H1 (cell line): ENCODE data around the gene ZNF3. TPM values are rescaled to one million over a fixed set of nuclear protein-coding genes. Genes with fewer than 3 reads are reported as not detected.

Source experiments
- CTCF ChIA-PET: fragments of 300-600 bp; sonication (Branson Sonifier 250); formaldehyde crosslinking; loops from one replicate; lab custom pipeline; 2021; ENCODE audit not compliant: partially characterized antibody; lab: Charles Lee
- POLR2A ChIA-PET: fragments of 300-600 bp; sonication (Branson Sonifier 250); formaldehyde crosslinking; loops from one replicate; lab custom pipeline; 2021; ENCODE audit warnings: inconsistent platforms; ENCODE audit not compliant: partially characterized antibody; lab: Charles Lee
- DNase-seq, 2 experiments: peaks; one replicate each; pipeline versions ENCODE4 v3.0.0 to v3.0.0-alpha.2; 2010 to 2022; ENCODE audit warnings: low spot score in 2 of 2, low read depth in 1 of 2, mixed read lengths in 1 of 2
- FAIRE-seq: peaks from 2 replicates; lab custom pipeline; 2011; peaks lifted over from hg19 to GRCh38; lab: Jason Lieb, UNC
- H2AFZ ChIP-seq: 2 replicates; pipeline ENCODE4 v1.8.1; 2012; ENCODE audit warnings: low read length, inconsistent platforms
- H2AK5ac ChIP-seq: 2 replicates; pipeline ENCODE4 v1.6.1; 2013; ENCODE audit warnings: low read depth, low read length
- H2BK120ac ChIP-seq: replicated peaks from 2 replicates; pipeline ENCODE3; 2013; ENCODE audit warnings: low read depth, low read length, inconsistent platforms
- H2BK12ac ChIP-seq: 2 replicates; pipeline ENCODE4 v1.6.1; 2013; ENCODE audit warnings: low read depth, low read length
- H2BK15ac ChIP-seq: 2 replicates; pipeline ENCODE4 v1.6.1; 2013; ENCODE audit warnings: low read length
- H2BK20ac ChIP-seq: 2 replicates; pipeline ENCODE4 v1.6.1; 2013; ENCODE audit warnings: low read length
- H2BK5ac ChIP-seq: 2 replicates; pipeline ENCODE4 v1.6.1; 2013; ENCODE audit warnings: low read depth, low read length
- H3K14ac ChIP-seq: 2 replicates; pipeline ENCODE4 v1.6.1; 2013; ENCODE audit warnings: inconsistent platforms; ENCODE audit not compliant: insufficient read length
- H3K18ac ChIP-seq: 2 replicates; pipeline ENCODE4 v1.6.1; 2013; ENCODE audit warnings: low read length; ENCODE audit errors: extremely low read depth
- H3K23ac ChIP-seq: 2 replicates; pipeline ENCODE4 v1.6.1; 2013; ENCODE audit warnings: inconsistent platforms; ENCODE audit not compliant: insufficient read length
- H3K23me2 ChIP-seq: 2 replicates; pipeline ENCODE4 v1.6.1; 2013; ENCODE audit warnings: low read depth, low read length
- H3K27ac ChIP-seq: 2 replicates; pipeline ENCODE4 v1.6.1; 2011; ENCODE audit warnings: low read depth, low read length, inconsistent platforms
- H3K27me3 ChIP-seq, 4 experiments: replicated peaks in 1 of 4; 1 replicate in 1 of 4; 2 replicates in 3 of 4; pipeline versions ENCODE4 v1.6.1 to v1.8.1; 2011 to 2013; ENCODE audit warnings: low read length in 3 of 4, mild to moderate bottlenecking in 3 of 4, inconsistent platforms in 2 of 4, mixed read lengths in 2 of 4, moderate library complexity in 1 of 4; ENCODE audit not compliant: control insufficient read depth in 3 of 4, insufficient read depth in 3 of 4; ENCODE audit errors: extremely low read depth in 1 of 4
- H3K36me3 ChIP-seq, 4 experiments: 2 replicates each; pipeline versions ENCODE4 v1.6.1 to v1.8.1; 2011 to 2013; ENCODE audit warnings: mild to moderate bottlenecking in 4 of 4, low read length in 3 of 4, moderate library complexity in 2 of 4, control low read depth in 1 of 4, inconsistent platforms in 1 of 4; ENCODE audit not compliant: insufficient read depth in 4 of 4, control insufficient read depth in 2 of 4
- H3K4ac ChIP-seq: replicated peaks from 2 replicates; pipeline ENCODE3; 2013; ENCODE audit warnings: low read length, low read depth, mixed read lengths, inconsistent platforms; ENCODE audit not compliant: insufficient read length
- H3K4me1 ChIP-seq, 4 experiments: replicated peaks in 1 of 4; 1 replicate in 1 of 4; 2 replicates in 3 of 4; pipeline versions ENCODE4 v1.6.1 to v1.8.1; 2011 to 2013; ENCODE audit warnings: low read length in 3 of 4, inconsistent platforms in 2 of 4, mixed read lengths in 1 of 4; ENCODE audit not compliant: insufficient read depth in 4 of 4, control insufficient read depth in 3 of 4
- H3K4me2 ChIP-seq, 2 experiments: 2 replicates each; pipeline versions ENCODE4 v1.6.1 to v1.8.1; 2011 to 2013; ENCODE audit warnings: low read depth in 2 of 2, low read length in 2 of 2, control low read depth in 1 of 2, inconsistent platforms in 1 of 2, mild to moderate bottlenecking in 1 of 2; ENCODE audit not compliant: insufficient read depth in 1 of 2
- H3K4me3 ChIP-seq, 4 experiments: fragments of 200-600, 300-600 bp in 1 of 4; sonication (generic), shearing (Covaris generic), sonication (Bioruptor Twin) in 1 of 4; 2 replicates each; pipeline versions ENCODE4 v1.5.1 to v1.8.1; 2011 to 2016; ENCODE audit warnings: low read length in 4 of 4, low read depth in 3 of 4, control low read depth in 2 of 4, inconsistent platforms in 2 of 4, mild to moderate bottlenecking in 2 of 4, mixed read lengths in 1 of 4, moderate library complexity in 1 of 4; ENCODE audit not compliant: insufficient read depth in 2 of 4; ENCODE audit errors: extremely low read depth in 1 of 4
- H3K56ac ChIP-seq: replicated peaks from 2 replicates; pipeline ENCODE3; 2013; ENCODE audit warnings: low read depth, mild to moderate bottlenecking, mixed read lengths, low read length, inconsistent platforms; ENCODE audit not compliant: insufficient read length
- H3K79me1 ChIP-seq: 2 replicates; pipeline ENCODE4 v1.6.1; 2013; ENCODE audit warnings: low read depth, low read length, control low read depth
- H3K79me2 ChIP-seq, 2 experiments: 2 replicates each; pipeline versions ENCODE4 v1.6.1 to v1.8.1; 2012 to 2013; ENCODE audit warnings: low read length in 2 of 2, mild to moderate bottlenecking in 2 of 2, inconsistent platforms in 1 of 2; ENCODE audit not compliant: insufficient read depth in 2 of 2, control insufficient read depth in 1 of 2
- H3K9ac ChIP-seq, 4 experiments: replicated peaks in 1 of 4; 1 replicate in 1 of 4; 2 replicates in 3 of 4; pipeline versions ENCODE4 v1.6.1 to v1.8.1; 2011 to 2013; ENCODE audit warnings: low read depth in 3 of 4, low read length in 3 of 4, control low read depth in 2 of 4, mild to moderate bottlenecking in 2 of 4, moderate library complexity in 2 of 4, inconsistent platforms in 1 of 4; ENCODE audit errors: extremely low read depth in 1 of 4
- H3K9me3 ChIP-seq, 2 experiments: 2 replicates each; pipeline versions ENCODE4 v1.6.1 to v1.8.1; 2012 to 2013; ENCODE audit warnings: mild to moderate bottlenecking in 2 of 2, moderate library complexity in 2 of 2, control low read depth in 1 of 2, inconsistent platforms in 1 of 2, low read depth in 1 of 2, low read length in 1 of 2, mixed read lengths in 1 of 2; ENCODE audit not compliant: insufficient read depth in 2 of 2
- H4K20me1 ChIP-seq, 2 experiments: replicated peaks in 1 of 2; 2 replicates each; pipeline versions ENCODE3 to v1.8.1; 2011 to 2013; ENCODE audit warnings: inconsistent platforms in 2 of 2, low read length in 2 of 2, mild to moderate bottlenecking in 1 of 2; ENCODE audit not compliant: insufficient read depth in 2 of 2, control insufficient read depth in 1 of 2
- H4K5ac ChIP-seq: 2 replicates; pipeline ENCODE4 v1.6.1; 2013; ENCODE audit warnings: low read length, low read depth, mixed read lengths, inconsistent platforms; ENCODE audit not compliant: insufficient read length
- H4K8ac ChIP-seq: 2 replicates; pipeline ENCODE4 v1.8.0; 2013; ENCODE audit warnings: mild to moderate bottlenecking, moderate library complexity, low read length, inconsistent platforms; ENCODE audit not compliant: insufficient read depth; ENCODE audit errors: extremely low read depth
- H4K91ac ChIP-seq: replicated peaks from 2 replicates; pipeline ENCODE3; 2013; ENCODE audit warnings: low read length, mixed read lengths, inconsistent platforms; ENCODE audit not compliant: insufficient read length
- CBX5 ChIP-seq: fragments of 300-800, 300-1000 bp; sonication (generic); IDR thresholded peaks from 2 replicates; pipeline ENCODE4 v1.7.1; 2016; ENCODE audit warnings: antibody characterized with exemption, low read length, low read depth
- CHD2 ChIP-seq: IDR thresholded peaks from 2 replicates; pipeline ENCODE4 v1.6.1; 2012; ENCODE audit warnings: low read length, improper control_type of control experiment
- CTCF ChIP-seq, 3 experiments: IDR thresholded peaks; 1 replicate in 2 of 3; 2 replicates in 1 of 3; pipeline versions ENCODE4 v1.5.1 to v1.6.1; 2011; ENCODE audit warnings: low read length in 3 of 3, mild to moderate bottlenecking in 3 of 3, inconsistent platforms in 2 of 3, low read depth in 1 of 3, moderate library complexity in 1 of 3; ENCODE audit not compliant: insufficient read depth in 1 of 3; ENCODE audit errors: control extremely low read depth in 1 of 3
- GTF2F1 ChIP-seq: IDR thresholded peaks from 2 replicates; pipeline ENCODE4 v1.6.1; 2012; ENCODE audit warnings: low read depth, low read length, improper control_type of control experiment, borderline replicate concordance
- JUND ChIP-seq: IDR thresholded peaks from 2 replicates; pipeline ENCODE4 v1.6.1; 2011; ENCODE audit warnings: mild to moderate bottlenecking, improper control_type of control experiment, low read length
- KDM5A ChIP-seq: fragments of 200-600 bp; IDR thresholded peaks from 2 replicates; pipeline ENCODE4 v1.7.1; 2012; ENCODE audit warnings: mild to moderate bottlenecking, low read length, inconsistent platforms, mixed read lengths
- MAFK ChIP-seq: IDR thresholded peaks from 2 replicates; pipeline ENCODE4 v1.6.1; 2012; ENCODE audit warnings: low read depth, mild to moderate bottlenecking, improper control_type of control experiment, low read length
- NANOG ChIP-seq: IDR thresholded peaks from 2 replicates; pipeline ENCODE4 v1.6.1; 2011; ENCODE audit warnings: low read length, low read depth, mild to moderate bottlenecking, inconsistent platforms; ENCODE audit not compliant: insufficient read depth, poor library complexity, severe bottlenecking
- RBBP5 ChIP-seq: IDR thresholded peaks from 2 replicates; pipeline ENCODE4 v1.7.1; 2012; ENCODE audit warnings: low read depth, mild to moderate bottlenecking, inconsistent platforms, low read length, moderate library complexity, borderline replicate concordance
- RFX5 ChIP-seq: IDR thresholded peaks from 2 replicates; pipeline ENCODE4 v1.6.1; 2011; ENCODE audit warnings: low read depth, low read length, improper control_type of control experiment, borderline replicate concordance
- TAF7 ChIP-seq: optimal IDR thresholded peaks from 2 replicates; pipeline ENCODE3; 2011; ENCODE audit warnings: low read depth, mild to moderate bottlenecking, inconsistent platforms, low read length, moderate library complexity, borderline replicate concordance
- TBP ChIP-seq: IDR thresholded peaks from 2 replicates; pipeline ENCODE4 v1.6.1; 2011; ENCODE audit warnings: low read depth, low read length, improper control_type of control experiment
- WGBS, 2 experiments: shearing (Covaris generic) in 1 of 2; methylation state at CpG; one replicate each; pipeline versions ENCODE4 v1.1.6 to v1.1.7; 2013 to 2015; ENCODE audit warnings: low lambda C conversion rate in 2 of 2, mixed read lengths in 2 of 2, inconsistent platforms in 1 of 2, low coverage in 1 of 2, missing lambda C conversion rate in 1 of 2; ENCODE audit not compliant: insufficient replicate concordance in 2 of 2, insufficient coverage in 1 of 2, insufficient read length in 1 of 2; ENCODE audit errors: extremely low coverage in 1 of 2, missing lambda C conversion rate in 1 of 2; 5-methylcytosine and 5-hydroxymethylcytosine counted together
- polyA plus RNA-seq, 7 experiments: library from polyadenylated mRNA; depleted of rRNA in 3 of 7; stranded (reverse) in 5 of 7; unstranded in 2 of 7; fragments of >200 nt in 5 of 7; fragments of 200-250 nt in 2 of 7; gene quantifications; 1 replicate in 5 of 7; 2 replicates in 1 of 7; 4 replicates in 1 of 7; pipeline versions ENCODE4 v1.2.1 to v1.2.3, GENCODE V29; 2011 to 2013; ENCODE audit warnings: missing spikeins in 2 of 7, mixed read lengths in 2 of 7
- total RNA-seq: library from RNA; stranded (reverse); fragmentation: NEBNext Ultra II Directional; extraction: Animal tissue kit (Norgen Biotek cat#: 25700); gene quantifications from 2 replicates; pipeline ENCODE4 v1.2.1, GENCODE V29; 2021

Gene ZNF3
- total and polyA plus RNA-seq, 2 of the 8 experiments (the other 6 are each of a cell fraction or from before 2014, with no cell fraction given) = 26.9 to 49.1 TPM

GRCh38 chr7:100107890-100108289 is 26.4 kb upstream of the ZNF3 start:
- H3K18ac ChIP-seq = no peak overlapping the region
- DNase-seq (no peak), FAIRE-seq (no peak)
- no peak overlapping the region for H2BK15ac ChIP-seq
- WGBS, 2 experiments = 85% methylated on average over 11 of the region's 11 CpGs; no CpG with 5 or more reads in 1 of the 2 experiments
- H3K9ac ChIP-seq = no peak overlapping the region
- H3K56ac ChIP-seq = no peak overlapping the region
- ChIA-PET POLR2A (interaction anchor here (12.1 to 20.0 kb wide), 2 partner anchors 10 to 20 kb away, joined by 414 to 722 read pairs; partner anchors contain the start of genes CNPY4, COPS6, MBLAC1 and TAF6), CTCF (no interaction called here)
- no peak overlapping the region for H2AFZ ChIP-seq
- H3K79me2 ChIP-seq = no peaks in the 10 kb centered on the region
- no peak overlapping the region for H3K14ac ChIP-seq
- H3K4me2 ChIP-seq = no peak overlapping the region
- no peak overlapping the region for H3K23ac ChIP-seq
- no peak overlapping the region for H4K91ac ChIP-seq
- no peak overlapping the region for H3K4ac ChIP-seq
- peaks cover 9 to 62% (median 40%) of the 10 kb centered on the region in 4 experiments; a peak in 7 of 8 replicates for H3K36me3 ChIP-seq
- no peak overlapping the region for H2BK120ac ChIP-seq
- H4K5ac ChIP-seq = no peak overlapping the region
- peak overlapping the region; percentile 28; the same call in 1 of the 2 replicates for H4K8ac ChIP-seq
- no peak overlapping the region for H2AK5ac ChIP-seq
- no peaks in the 10 kb centered on the region for H3K4me1 ChIP-seq
- no peak overlapping the region for H2BK20ac ChIP-seq
- H3K4me3 ChIP-seq = no peak overlapping the region
- H3K9me3 ChIP-seq = no peaks in the 10 kb centered on the region
- H3K27me3 ChIP-seq = no peaks in the 10 kb centered on the region
- H2BK5ac ChIP-seq = no peak overlapping the region
- peaks cover 5% of the 10 kb centered on the region in 2 experiments for H4K20me1 ChIP-seq
- H3K27ac ChIP-seq = no peak overlapping the region
- H3K79me1 ChIP-seq = no peaks in the 10 kb centered on the region; the same call in 1 of the 2 replicates
- H3K23me2 ChIP-seq = no peaks in the 10 kb centered on the region
- no peak overlapping the region for H2BK12ac ChIP-seq
- TF ChIP-seq CTCF (IDR thresholded peaks at IDR 0.05; ENCODE audit: control extremely low read depth in 1 of 3, insufficient read depth in 1 of 3, low read depth in 1 of 3, low read length in 3 of 3) = no peak
- no peak for TF ChIP-seq RFX5
- TF ChIP-seq TAF7 = no peak
- TF ChIP-seq MAFK = no peak
- TF ChIP-seq CHD2 = no peak
- no peak for TF ChIP-seq GTF2F1
- TF ChIP-seq TBP = no peak
- TF ChIP-seq NANOG = no peak
- TF ChIP-seq KDM5A = no peak
- no peak for TF ChIP-seq CBX5
- no peak for TF ChIP-seq RBBP5
- no peak for TF ChIP-seq JUND
